ENCODE results near the gene LHFPL2.
"Not testable (repeated sequence)": the region's sequence is repeated elsewhere in the genome, so short reads cannot be mapped to it uniquely, and the experiment has no call there.

Gene LHFPL2

GRCh38 chr5:78497573-78498533 is 150.7 kb downstream of the LHFPL2 start:
- no peak for DNase-seq

DNA sequence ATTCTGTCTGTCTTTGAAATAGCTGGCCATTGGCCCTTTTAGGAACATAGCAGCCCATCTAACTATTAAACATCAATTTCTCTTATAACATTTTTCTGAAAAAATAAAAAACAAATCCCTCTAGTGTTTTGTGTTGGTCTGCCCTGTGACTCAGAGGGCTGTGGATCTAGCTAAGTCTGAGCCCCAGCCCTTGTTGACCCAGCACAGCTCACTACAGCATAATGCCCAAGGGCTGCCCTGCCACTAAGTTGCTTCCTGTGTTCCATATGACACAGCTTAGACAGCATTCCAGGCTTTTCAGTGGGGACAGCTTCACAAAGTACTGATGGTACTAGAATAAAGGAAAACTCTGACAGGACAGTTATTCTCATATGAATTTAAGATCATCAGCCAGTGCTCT is 152.2 kb downstream of the LHFPL2 start:
- no peak for DNase-seq

DNA sequence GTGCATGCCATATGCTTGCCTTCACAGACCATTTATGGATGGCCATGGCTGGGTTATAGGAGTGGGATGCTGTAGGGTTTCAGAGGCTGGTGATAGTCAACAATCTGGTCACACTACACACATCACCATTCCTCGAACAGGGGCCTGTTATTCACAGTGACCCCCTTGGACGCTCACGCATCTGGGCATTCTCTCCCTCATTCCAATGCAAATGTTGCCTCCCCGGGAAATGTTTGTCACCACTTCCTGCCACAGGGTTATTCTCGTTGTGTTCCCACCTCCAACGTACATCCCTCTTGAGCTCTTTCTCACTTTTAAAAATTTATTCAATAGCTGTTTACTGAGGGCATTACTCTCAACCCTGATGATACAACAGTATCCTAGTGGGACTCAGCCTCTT is 152.8 kb downstream of the LHFPL2 start:
- no peak for DNase-seq

- no peak for DNase-seq
These were observed 155.9 kb downstream of the LHFPL2 start for GRCh38 chr5:78492650-78493049.

DNA sequence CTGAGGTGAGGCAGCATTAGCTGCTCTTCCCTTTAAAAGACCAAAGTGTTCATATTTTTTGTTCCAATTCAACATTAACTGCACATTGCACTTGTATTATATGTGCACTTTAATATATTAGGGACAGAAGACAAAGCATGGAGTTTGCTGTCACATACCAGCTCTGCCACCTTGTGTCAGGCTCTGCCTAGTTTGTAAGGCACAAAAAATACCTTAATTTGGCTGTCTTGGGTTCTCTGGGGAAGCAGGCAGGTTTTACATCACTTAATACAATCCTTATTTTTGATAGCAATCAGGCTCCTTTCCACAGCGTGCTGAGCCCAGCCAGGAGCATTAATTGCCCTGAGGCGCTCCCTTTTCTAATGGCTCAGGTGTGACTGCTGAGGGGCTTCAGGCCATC is 156.3 kb downstream of the LHFPL2 start:
- no peak for DNase-seq

- no peak for DNase-seq
These were observed 157.7 kb downstream of the LHFPL2 start for GRCh38 chr5:78490709-78491485.

DNA sequence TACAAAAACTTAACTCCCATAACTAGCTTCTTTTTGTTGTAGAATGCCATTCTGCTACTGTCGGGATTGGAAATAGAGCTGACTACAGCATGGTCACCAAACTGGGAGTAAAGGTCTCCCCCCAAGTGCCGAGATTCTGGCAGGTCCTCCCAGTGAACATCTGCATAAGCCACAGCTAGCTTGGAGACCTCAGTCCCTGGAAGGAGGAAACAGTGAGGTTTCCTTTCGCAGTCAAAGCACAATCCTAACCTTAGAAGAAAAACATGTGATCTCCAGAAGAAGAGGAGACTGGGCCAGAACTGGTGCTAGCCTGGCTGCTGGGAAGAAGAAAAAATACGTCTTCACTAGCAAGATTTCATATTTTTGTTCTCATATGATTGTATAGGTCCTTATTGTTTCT is 160.7 kb downstream of the LHFPL2 start:
- no peak for DNase-seq

DNA sequence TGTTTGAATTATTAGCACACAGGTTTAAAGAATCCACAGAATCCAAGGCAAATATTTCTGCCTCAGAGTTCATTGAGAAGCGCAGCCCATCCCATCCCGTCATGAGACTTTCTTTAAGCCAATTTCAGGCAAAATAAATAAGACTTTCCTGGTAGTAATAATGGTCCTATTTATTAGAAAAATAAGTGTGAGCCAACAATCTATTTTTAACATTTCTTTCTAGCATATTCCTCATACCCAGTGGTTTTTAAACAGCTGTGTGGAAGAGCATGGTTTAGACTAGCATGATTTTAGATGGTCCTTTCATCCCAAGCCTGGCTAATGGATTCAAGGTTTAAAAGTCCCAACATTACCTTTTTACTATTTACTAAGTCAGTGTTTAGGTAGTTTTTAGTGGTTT is 162.4 kb downstream of the LHFPL2 start:
- no peak for DNase-seq

GRCh38 chr5:78483809-78484521 is 164.6 kb downstream of the LHFPL2 start:
- no peak for DNase-seq

DNA sequence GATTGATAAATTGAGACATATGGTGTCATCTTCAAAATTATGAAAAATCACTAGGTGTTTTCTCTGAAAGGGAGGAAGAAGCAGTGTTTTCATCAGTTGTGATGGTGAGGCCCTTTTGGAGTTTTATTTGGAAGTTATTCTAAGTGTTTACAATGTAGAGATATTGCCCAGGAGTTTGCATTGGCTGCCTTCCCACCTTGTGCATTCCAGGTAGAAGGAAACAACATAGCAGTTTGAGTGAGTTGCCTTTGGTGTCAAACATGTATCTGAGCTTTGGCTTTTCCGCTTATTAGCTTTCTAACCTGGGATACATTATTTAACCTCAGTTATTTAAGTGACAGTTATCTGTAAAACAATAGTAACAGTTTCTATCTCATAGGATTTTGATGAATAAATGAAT is 165.6 kb downstream of the LHFPL2 start:
- no peak for DNase-seq

DNA sequence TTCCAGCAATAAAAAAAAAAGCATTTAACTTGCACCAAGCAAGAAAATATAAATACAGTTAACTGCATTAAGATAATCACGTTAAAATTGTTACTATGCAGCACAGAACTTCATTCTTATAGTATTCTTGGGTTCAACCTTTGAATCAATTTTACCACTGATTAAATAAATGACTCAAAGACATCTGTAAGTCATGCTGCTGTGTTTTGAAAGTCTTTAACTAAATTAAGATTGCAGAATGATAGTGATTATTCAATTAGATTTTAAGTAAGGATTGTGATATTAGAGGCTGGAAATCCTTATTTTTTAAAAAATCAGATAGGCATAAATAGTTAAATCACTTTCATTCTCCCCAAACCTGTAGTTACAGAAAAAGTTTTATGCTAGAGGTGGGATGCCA is 171.8 kb downstream of the LHFPL2 start:
- DNase-seq, result no peak

GRCh38 chr5:78475370-78475769 is 173.2 kb downstream of the LHFPL2 start:
- DNase-seq, result no peak

DNA sequence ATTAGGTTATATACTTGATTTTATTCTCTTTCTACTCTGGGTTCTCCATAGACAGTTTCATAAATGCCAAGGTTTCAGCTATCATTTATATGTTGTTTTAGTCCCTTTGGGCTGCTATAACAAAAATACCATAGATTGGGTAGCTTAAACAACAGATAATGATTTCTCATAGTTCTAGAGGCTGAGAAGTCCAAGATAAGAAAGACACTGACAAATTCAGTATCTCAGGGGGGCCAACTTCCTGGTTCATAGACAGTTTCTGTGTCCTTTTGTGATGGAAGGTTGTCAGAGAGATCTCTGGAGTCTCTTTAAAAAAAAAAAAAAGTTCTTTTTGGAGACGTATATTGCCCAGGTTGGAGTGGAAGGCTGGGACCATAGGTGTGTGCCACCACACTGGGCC is 174.8 kb downstream of the LHFPL2 start:
- no peak for DNase-seq

DNA sequence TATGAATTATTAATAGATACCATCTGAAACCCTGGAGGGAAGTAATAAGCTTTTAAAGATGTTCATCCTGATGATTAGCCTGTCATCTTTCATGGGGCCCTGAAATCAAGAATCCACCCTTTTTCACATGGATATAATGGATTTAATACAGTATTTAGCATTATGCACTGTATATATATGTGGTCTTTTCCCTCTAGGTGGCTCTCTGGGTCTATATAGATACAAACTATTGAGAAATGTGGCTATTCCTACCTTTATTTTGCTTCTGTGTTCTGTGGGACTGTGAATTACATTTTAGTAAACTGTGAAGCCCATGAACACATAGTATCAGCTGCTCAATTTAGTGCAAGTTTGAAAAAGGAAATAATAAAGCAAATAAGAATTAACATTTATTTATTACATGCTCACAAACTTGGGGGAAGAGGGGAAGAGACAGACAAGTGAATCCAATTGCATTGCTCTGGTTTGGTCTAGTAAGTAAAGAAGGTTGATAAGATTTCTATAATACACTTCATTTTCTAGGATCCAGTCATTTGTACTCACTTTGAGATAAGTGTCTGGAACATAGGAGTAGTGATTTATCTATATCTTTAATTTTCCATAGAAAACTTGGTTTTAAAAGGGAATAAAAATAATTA is 176.0 kb downstream of the LHFPL2 start:
- no peak for DNase-seq

- DNase-seq, result no peak
These were observed 176.7 kb downstream of the LHFPL2 start for GRCh38 chr5:78471896-78472295.

GRCh38 chr5:78467752-78468357 is 180.7 kb downstream of the LHFPL2 start:
- no peak for DNase-seq

- no peak for DNase-seq
These were observed 181.4 kb downstream of the LHFPL2 start for GRCh38 chr5:78467140-78467539.

- no peak for DNase-seq
These were observed 189.7 kb downstream of the LHFPL2 start for GRCh38 chr5:78458843-78459242.

DNA sequence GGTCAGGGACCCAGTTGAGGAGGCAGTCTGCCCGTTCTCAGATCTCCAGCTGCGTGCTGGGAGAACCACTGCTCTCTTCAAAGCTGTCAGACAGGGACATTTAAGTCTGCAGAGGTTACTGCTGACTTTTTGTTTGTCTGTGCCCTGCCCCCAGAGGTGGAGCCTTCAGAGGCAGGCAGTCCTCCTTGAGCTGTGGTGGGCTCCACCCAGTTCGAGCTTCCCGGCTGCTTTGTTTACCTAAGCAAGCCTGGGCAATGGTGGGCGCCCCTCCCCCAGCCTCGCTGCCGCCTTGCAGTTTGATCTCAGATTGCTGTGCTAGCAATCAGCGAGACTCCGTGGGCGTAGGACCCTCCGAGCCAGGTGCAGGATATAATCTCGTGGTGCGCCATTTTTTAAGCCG is 191.1 kb downstream of the LHFPL2 start:
- DNase-seq, result not testable (repeated sequence)

DNA sequence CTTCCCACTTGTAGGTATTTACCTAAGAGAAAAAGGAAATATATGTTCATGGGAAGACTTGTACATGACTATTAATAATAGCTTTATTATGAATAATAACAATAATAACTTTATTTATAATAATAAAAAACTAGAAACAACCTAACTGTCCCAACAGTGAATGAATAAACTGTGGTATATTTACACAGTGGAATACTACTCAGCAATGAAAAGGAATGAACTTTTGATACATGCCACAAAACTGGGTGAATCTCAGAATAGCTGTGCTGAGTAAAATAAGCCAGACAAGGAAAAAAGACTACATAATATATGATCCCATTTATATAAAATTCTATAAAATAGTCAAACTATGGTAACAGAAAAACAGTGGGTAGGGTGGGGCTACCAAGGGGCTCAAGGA is 199.5 kb downstream of the LHFPL2 start:
- no peak for DNase-seq

DNA sequence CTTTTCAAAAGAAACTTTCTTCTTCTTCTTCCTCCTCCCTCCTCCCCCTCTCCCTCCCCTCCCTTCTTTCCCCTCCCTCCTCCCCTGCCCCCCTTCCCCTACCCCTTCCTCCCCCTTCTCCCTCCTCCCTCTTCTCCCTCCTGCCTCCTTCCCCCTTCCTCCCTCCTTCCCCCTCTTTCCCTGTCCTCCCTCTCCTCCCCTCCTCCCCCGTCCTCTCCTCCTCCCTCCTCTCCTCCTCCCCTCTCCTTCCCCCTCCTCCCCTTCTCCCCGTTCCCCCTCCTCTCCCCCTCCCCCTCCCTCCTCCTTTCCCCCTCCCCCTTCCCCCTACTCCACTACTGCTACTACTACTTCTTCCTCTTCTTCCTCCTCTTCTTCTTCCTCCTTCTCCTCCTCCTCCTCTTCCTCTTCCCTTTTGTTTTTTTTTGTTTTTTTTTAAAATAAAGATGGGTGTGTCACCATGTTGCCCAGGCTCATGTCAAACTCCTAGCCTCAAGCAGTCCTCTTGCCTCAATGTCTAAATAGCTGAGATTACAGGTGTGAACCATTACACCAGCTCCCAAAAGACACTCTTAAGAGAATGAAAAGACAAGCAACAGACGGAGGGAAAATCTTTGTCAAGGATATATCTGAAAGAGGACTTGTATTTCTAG is 200.7 kb downstream of the LHFPL2 start:
- no peak for DNase-seq
